Measurements from ENCODE around the gene PIK3R3. TPM values are rescaled to one million over a fixed set of nuclear protein-coding genes. Genes with fewer than 3 reads are reported as not detected.
A peak's percentile ranks its signal among the peaks of the same experiment; 100 is the strongest.

Gene PIK3R3
- total and polyA plus RNA-seq, 2 donors (not counting 3 experiments of a cell fraction or from before 2014, with no cell fraction given) = 7.5 to 14.3 TPM

DNA sequence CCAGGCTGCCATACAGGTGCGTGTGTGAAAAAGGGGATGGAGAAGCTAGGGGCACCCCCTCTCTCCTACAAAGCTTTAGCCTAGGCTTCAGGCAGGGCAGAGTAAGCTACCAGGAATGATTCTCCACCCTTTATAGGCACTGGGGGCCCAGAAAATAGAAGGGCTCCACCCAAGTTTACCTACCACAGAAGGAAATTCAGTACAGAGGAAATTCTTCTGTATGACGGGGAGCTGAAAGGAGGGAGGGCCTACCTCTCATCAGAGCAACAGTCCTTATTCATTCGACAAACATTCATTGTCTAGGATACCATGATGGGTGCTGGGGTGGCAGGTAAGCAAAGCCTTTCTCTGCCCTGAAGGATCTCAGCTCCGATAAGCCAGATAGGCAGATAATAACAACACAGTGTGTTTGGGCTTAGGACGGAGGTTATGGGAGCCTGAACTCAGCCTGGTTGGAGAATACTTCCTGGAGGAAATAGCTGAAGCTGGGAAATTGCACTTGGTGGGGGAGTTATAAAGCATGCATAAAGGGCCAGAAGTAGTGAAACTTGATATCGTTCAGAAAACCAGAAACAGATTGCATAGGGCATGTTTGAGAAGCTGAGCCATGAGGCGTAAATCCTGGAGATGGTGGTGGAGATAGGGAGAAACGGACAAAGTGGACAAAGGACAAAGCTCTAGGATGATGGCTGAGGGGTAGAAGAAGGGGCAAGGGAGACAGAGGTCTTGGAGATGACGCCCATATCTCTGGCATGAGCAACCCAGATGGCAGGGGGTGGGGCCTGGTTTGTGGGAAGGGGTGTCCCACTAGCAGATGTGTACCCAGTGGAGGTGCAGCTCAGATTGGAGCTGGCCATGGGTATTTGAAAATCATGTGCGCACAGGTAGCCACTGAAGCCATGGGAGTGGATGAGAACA lies 49.2 kb upstream of the PIK3R3 start:
- H3K4me1 ChIP-seq (ENCODE audit: control insufficient read depth, extremely low read depth, insufficient read depth, low read length) = peaks cover 27% of the 10 kb centered on the region
- peak overlapping the region; percentile 83 for H2AFZ ChIP-seq (ENCODE audit: low read depth, low read length)
- FAIRE-seq (peak; percentile 84), DNase-seq (ENCODE audit: low read depth, low spot score) (peak; percentile 80)
- no peaks in the 10 kb centered on the region for H3K9me3 ChIP-seq (replicated peaks; ENCODE audit: control insufficient read depth, insufficient read depth, low read length)
- no peak overlapping the region for H3K9ac ChIP-seq (replicated peaks; ENCODE audit: extremely low read depth, insufficient read depth, low read length)
- dilution Hi-C loops (cut with MboI; ENCODE audit: extremely low pct_ligation_motif_present, low sequenced_read_pairs) = loop anchor here (25.0 kb wide), 1 partner anchor 144 kb away; no protein-coding TSS in a partner anchor
- no peaks in the 10 kb centered on the region for H3K9me1 ChIP-seq (replicated peaks; ENCODE audit: control insufficient read depth, extremely low read depth, insufficient read depth, low read length)
- no peak overlapping the region for H3K4me3 ChIP-seq (replicated peaks in 1 of 3; ENCODE audit: insufficient read depth in 1 of 3, low read depth in 1 of 3, low read length in 3 of 3)
- no peaks in the 10 kb centered on the region for H3K27me3 ChIP-seq (ENCODE audit: control insufficient read depth in 2 of 2, insufficient read depth in 2 of 2, low read length in 2 of 2)
- CTCF ChIA-PET = interaction anchor here (0.8 to 7.0 kb wide), 14 partner anchors 9 to 166 kb away, joined by 3 to 134 read pairs (median 6); partner anchors contain the start of gene PIK3R3
- no TSS peak for BruUV-seq (replicated peaks)
- intact Hi-C loops (cut with micrococcal nuclease) = loop anchor here (5.0 kb wide), 1 partner anchor 161 kb away; the partner anchor contains the start of gene NSUN4
- peak; percentile 55 for TF ChIP-seq GATA2 (IDR thresholded peaks at IDR 0.05; ENCODE audit: insufficient read depth, insufficient read length, low read depth, low read length)
- no peak for TF ChIP-seq POLR2AphosphoS5 (IDR thresholded peaks at IDR 0.05; ENCODE audit: insufficient read depth, low read depth, low read length)
- TF ChIP-seq JUN (IDR thresholded peaks at IDR 0.05; ENCODE audit: borderline replicate concordance, insufficient read depth, insufficient read length, low read depth) = no peak
- peak overlapping the region; percentile 29 for H3K4me2 ChIP-seq (ENCODE audit: insufficient read depth, low read length)
- H3K79me2 ChIP-seq (ENCODE audit: control insufficient read depth, insufficient read depth, low read length) = no peaks in the 10 kb centered on the region
- H4K20me1 ChIP-seq (replicated peaks; ENCODE audit: control insufficient read depth, extremely low read depth, insufficient read depth, low read length) = no peaks in the 10 kb centered on the region
- peak overlapping the region; percentile 9 for H3K27ac ChIP-seq (ENCODE audit: insufficient read depth, low read depth, low read length)
- no peaks in the 10 kb centered on the region for H3K36me3 ChIP-seq (ENCODE audit: control insufficient read depth in 2 of 2, extremely low read depth in 1 of 2, insufficient read depth in 2 of 2, low read length in 2 of 2)
- POLR2A ChIA-PET = interaction anchor here (1.1 to 1.2 kb wide), 2 partner anchors 49 to 147 kb away, joined by 4 to 9 read pairs; partner anchors contain the start of gene PIK3R3

DNA sequence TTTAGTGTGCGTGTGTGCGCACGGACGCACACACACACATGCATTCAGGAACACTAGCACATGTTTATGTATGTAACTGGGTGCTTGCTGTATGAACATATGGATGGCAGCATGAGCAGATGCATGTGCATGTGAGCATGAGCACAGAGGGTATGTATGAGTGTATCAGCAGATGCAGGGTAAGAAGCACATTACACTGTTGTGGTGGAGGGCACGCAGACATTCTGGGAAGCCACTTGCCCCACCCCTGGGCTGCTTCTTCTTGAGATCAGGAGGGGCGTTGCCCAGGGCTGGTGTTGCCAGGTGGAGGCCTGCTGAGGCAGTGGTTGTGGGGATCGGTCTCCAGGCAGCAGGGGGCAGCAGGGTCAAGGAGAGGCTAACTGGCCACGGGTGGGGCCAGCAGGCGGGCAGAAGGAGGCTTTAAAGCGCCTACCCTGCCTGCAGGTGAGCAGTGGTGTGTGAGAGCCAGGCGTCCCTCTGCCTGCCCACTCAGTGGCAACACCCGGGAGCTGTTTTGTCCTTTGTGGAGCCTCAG lies 47.7 kb upstream of the PIK3R3 start:
- Histone ChIP-seq H3K79me2 (ENCODE audit: control insufficient read depth, insufficient read depth, low read length) (no peaks in the 10 kb centered on the region), H3K4me2 (ENCODE audit: insufficient read depth, low read length) (no peak overlapping the region), H3K9ac (replicated peaks; ENCODE audit: extremely low read depth, insufficient read depth, low read length) (no peak overlapping the region), H3K4me1 (ENCODE audit: control insufficient read depth, extremely low read depth, insufficient read depth, low read length) (peaks cover 27% of the 10 kb centered on the region), H3K4me3 (replicated peaks in 1 of 3; ENCODE audit: insufficient read depth in 1 of 3, low read depth in 1 of 3, low read length in 3 of 3) (no peak overlapping the region), H4K20me1 (replicated peaks; ENCODE audit: control insufficient read depth, extremely low read depth, insufficient read depth, low read length) (no peaks in the 10 kb centered on the region), H3K9me1 (replicated peaks; ENCODE audit: control insufficient read depth, extremely low read depth, insufficient read depth, low read length) (no peaks in the 10 kb centered on the region), H2AFZ (ENCODE audit: low read depth, low read length) (no peak overlapping the region), H3K27me3 (ENCODE audit: control insufficient read depth in 2 of 2, insufficient read depth in 2 of 2, low read length in 2 of 2) (no peaks in the 10 kb centered on the region), H3K36me3 (ENCODE audit: control insufficient read depth in 2 of 2, extremely low read depth in 1 of 2, insufficient read depth in 2 of 2, low read length in 2 of 2) (no peaks in the 10 kb centered on the region), H3K27ac (ENCODE audit: insufficient read depth, low read depth, low read length) (no peak overlapping the region), H3K9me3 (replicated peaks; ENCODE audit: control insufficient read depth, insufficient read depth, low read length) (no peaks in the 10 kb centered on the region)
- TF ChIP-seq, protein P1, sequence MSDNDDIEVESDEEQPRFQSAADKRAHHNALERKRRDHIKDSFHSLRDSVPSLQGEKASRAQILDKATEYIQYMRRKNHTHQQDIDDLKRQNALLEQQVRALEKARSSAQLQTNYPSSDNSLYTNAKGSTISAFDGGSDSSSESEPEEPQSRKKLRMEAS (IDR thresholded peaks at IDR 0.05; ENCODE audit: insufficient read depth, insufficient read length) = no peak
- TF ChIP-seq JUN (IDR thresholded peaks at IDR 0.05; ENCODE audit: borderline replicate concordance, insufficient read depth, insufficient read length, low read depth) = no peak
- TF ChIP-seq, protein P2, sequence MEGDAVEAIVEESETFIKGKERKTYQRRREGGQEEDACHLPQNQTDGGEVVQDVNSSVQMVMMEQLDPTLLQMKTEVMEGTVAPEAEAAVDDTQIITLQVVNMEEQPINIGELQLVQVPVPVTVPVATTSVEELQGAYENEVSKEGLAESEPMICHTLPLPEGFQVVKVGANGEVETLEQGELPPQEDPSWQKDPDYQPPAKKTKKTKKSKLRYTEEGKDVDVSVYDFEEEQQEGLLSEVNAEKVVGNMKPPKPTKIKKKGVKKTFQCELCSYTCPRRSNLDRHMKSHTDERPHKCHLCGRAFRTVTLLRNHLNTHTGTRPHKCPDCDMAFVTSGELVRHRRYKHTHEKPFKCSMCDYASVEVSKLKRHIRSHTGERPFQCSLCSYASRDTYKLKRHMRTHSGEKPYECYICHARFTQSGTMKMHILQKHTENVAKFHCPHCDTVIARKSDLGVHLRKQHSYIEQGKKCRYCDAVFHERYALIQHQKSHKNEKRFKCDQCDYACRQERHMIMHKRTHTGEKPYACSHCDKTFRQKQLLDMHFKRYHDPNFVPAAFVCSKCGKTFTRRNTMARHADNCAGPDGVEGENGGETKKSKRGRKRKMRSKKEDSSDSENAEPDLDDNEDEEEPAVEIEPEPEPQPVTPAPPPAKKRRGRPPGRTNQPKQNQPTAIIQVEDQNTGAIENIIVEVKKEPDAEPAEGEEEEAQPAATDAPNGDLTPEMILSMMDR (IDR thresholded peaks at IDR 0.05; ENCODE audit: extremely low read depth in 1 of 2, insufficient read depth in 1 of 2, low read depth in 1 of 2, low read length in 2 of 2) = no peak
- TF ChIP-seq EZH2 (IDR thresholded peaks at IDR 0.05; ENCODE audit: borderline replicate concordance, low read depth, low read length, severe bottlenecking) = no peak
- TF ChIP-seq GATA2 (IDR thresholded peaks at IDR 0.05; ENCODE audit: insufficient read depth, insufficient read length, low read depth, low read length) = no peak
- intact Hi-C loops (cut with micrococcal nuclease) (loop anchor here (5.0 kb wide), 1 partner anchor 162 kb away; the partner anchor contains the start of gene NSUN4), dilution Hi-C loops (cut with MboI; ENCODE audit: extremely low pct_ligation_motif_present, low sequenced_read_pairs) (loop anchor here (25.0 kb wide), 1 partner anchor 143 kb away; no protein-coding TSS in a partner anchor)
- ChIA-PET CTCF (interaction anchor here (3.0 to 7.0 kb wide), 2 partner anchors 9 to 143 kb away, joined by 15 to 134 read pairs; no protein-coding TSS in a partner anchor), POLR2A (no interaction called here)
- DNase-seq (ENCODE audit: low read depth, low spot score) (no peak), FAIRE-seq (no peak)
- BruUV-seq (replicated peaks) = no TSS peak
